Thymus (tissue), 11 donors: ENCODE results near the gene ZFHX3. TPM values are rescaled to one million over a fixed set of nuclear protein-coding genes. Genes with fewer than 3 reads are reported as not detected.

ENCODE experiments used
- DNase-seq, 9 donors: peaks; one replicate each; pipeline ENCODE4 v3.0.0-alpha.2; 2013; ENCODE audit warnings: low spot score in 9 of 9, low read depth in 6 of 9, missing footprints in 1 of 9
- H3K27ac ChIP-seq, 2 donors: one replicate each; pipeline ENCODE4 v1.5.1; 2013; ENCODE audit warnings: control low read depth in 1 of 2, low read depth in 1 of 2, low read length in 1 of 2, mild to moderate bottlenecking in 1 of 2, moderate library complexity in 1 of 2
- H3K27me3 ChIP-seq, 2 donors: one replicate each; pipeline ENCODE4 v1.5.1; 2013; ENCODE audit warnings: low read length in 1 of 2; ENCODE audit not compliant: control insufficient read depth in 2 of 2, insufficient read depth in 1 of 2
- H3K36me3 ChIP-seq, 2 donors: one replicate each; pipeline ENCODE4 v1.5.1; 2013; ENCODE audit warnings: low read length in 1 of 2, mild to moderate bottlenecking in 1 of 2, moderate library complexity in 1 of 2; ENCODE audit not compliant: control insufficient read depth in 2 of 2, insufficient read depth in 2 of 2
- H3K4me1 ChIP-seq, 2 donors: one replicate each; pipeline ENCODE4 v1.5.1; 2013; ENCODE audit warnings: low read length in 2 of 2; ENCODE audit not compliant: control insufficient read depth in 2 of 2, insufficient read depth in 2 of 2
- H3K4me3 ChIP-seq, 2 donors: one replicate each; pipeline ENCODE4 v1.5.1; 2013; ENCODE audit warnings: low read length in 2 of 2, control low read depth in 1 of 2, mild to moderate bottlenecking in 1 of 2
- H3K9me3 ChIP-seq, 2 donors: one replicate each; pipeline ENCODE4 v1.5.1; 2013; ENCODE audit warnings: low read length in 1 of 2, mild to moderate bottlenecking in 1 of 2; ENCODE audit not compliant: control insufficient read depth in 2 of 2, insufficient read depth in 1 of 2
- WGBS: extraction: QIAGEN DNeasy Blood & Tissue Kit; methylation state at CpG from one replicate; pipeline ENCODE4 v1.1.7; 2013; 5-methylcytosine and 5-hydroxymethylcytosine counted together
- polyA plus RNA-seq: library from polyadenylated mRNA; stranded (reverse); fragments of 200-250 nt; gene quantifications from one replicate; pipeline ENCODE4 v1.2.3, GENCODE V29; 2013
- total RNA-seq: library from RNA; stranded (reverse); fragments of 120-200 nt; gene quantifications from one replicate; pipeline ENCODE4 v1.2.4, GENCODE V29; 2013
- donor health status: healthy.

Gene ZFHX3
- total and polyA plus RNA-seq, 2 donors, result 0.90 to 1.9 TPM

DNA sequence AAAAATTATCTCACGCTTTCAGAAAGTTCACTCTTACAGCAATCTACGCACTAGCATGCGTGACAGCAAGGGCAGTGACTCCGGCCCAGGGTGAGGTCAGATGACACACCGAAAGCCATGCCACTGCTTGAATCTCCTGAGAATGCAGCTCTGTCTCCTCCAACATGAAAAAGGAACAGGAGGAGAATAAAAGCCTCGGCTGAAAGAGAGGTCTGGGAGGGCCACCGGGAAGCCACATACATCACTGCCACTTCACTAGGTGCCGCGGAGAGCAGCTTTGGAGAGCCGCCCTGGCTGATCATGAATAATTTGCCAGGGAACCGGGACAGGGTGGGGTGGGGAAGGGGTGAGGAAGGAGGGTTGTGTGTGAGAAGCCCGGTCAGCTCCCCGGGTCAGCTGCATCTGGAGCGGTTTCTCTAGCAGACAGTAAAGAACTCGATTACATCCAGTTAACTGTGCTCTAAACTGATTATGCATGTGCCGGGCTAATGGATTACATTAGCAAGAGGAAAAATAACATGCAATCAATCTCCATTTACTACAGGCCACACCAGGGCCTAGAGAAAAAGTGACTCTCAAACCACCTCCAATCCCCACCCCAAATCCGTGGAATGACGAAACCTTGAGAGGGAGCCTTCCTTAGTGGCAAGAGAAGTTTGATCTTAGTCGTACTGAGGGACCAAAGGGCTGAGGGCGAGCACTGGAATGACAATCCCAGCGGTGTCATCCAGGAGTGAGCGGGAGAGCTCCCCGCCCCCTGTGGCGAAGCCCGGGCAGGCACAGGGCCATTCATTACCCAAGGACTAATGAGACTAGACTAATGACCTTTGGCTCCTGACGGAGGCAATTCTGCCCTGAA is 100.3 kb downstream of the ZFHX3 start:
- Histone ChIP-seq H3K36me3 (no peaks in the 10 kb centered on the region), H3K4me1 (no peaks in the 10 kb centered on the region), H3K27ac (peak overlapping the region in 1 of 2 donors; percentile 51), H3K4me3 (no peak overlapping the region), H3K9me3 (peaks cover 0 to 4% of the 10 kb centered on the region in 2 donors), H3K27me3 (no peaks in the 10 kb centered on the region)
- DNase-seq, result no peak
- 94% methylated on average over 26 of the region's 26 CpGs for WGBS

DNA sequence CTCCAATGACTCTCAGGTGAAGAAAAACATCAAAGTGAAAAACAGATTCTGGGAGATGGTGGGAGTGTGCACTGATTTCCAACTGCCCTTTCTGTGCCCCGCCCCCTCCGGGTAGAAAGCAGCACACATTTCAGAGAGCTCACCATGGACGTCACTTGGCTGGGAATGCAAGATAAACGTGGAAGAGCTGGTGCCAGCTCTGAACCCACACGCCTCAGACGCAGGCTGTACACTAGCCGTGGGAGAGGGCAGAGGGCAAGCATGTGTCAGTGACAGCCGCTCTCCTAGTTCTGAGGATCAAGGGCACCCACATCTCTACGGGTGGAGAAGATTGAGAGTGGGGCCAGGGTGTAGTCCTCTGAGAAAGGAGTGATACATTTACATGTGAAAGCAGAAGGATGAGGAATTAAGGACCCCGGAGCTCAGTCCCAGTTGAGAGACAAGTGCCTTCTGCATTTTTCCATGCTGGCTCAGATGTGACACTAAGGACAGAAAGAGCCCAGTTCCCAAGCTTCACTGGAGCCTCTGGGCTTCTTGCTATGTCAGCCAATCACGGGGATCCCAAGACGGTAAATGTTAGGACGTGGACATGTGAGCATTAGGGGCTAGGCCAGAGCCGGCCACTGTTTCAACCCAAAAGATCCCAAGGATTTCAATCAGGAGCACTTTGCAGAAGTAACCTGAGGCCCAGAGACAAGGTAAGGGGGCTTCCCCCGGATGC is 101.3 kb downstream of the ZFHX3 start:
- Histone ChIP-seq H3K4me3 (no peak overlapping the region), H3K27ac (no peak overlapping the region), H3K9me3 (peaks cover 0 to 4% of the 10 kb centered on the region in 2 donors), H3K4me1 (no peaks in the 10 kb centered on the region), H3K27me3 (no peaks in the 10 kb centered on the region), H3K36me3 (no peaks in the 10 kb centered on the region)
- 94% methylated on average over 15 of the region's 15 CpGs for WGBS
- no peak for DNase-seq

DNA sequence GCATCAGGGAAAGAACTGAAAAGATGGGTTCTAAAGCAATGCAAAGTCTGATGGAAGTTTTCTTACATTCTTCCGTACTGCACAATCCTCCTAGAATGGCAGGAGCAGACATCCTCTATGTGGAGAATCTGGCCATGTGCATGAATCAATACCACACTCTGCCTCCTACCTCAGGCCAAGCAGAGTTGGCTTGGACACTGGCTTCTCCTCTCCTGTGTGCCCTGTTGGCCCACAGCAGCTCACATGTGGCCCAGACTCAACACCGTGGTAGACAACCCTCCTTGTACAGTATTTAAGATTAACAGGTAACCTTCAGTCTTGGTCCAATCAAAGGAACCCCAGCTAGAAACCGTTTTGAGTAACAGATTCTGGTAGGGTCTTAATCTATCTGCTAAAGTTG is 101.9 kb downstream of the ZFHX3 start:
- DNase-seq, result no peak
- no peak overlapping the region for H3K27ac ChIP-seq
- whole genome bisulfite sequencing, result 98% methylated on average over 3 of the region's 3 CpGs
- no peaks in the 10 kb centered on the region for H3K4me1 ChIP-seq
- H3K9me3 ChIP-seq, result peaks cover 0 to 4% of the 10 kb centered on the region in 2 donors
- no peaks in the 10 kb centered on the region for H3K36me3 ChIP-seq
- no peaks in the 10 kb centered on the region for H3K27me3 ChIP-seq
- H3K4me3 ChIP-seq, result no peak overlapping the region

DNA sequence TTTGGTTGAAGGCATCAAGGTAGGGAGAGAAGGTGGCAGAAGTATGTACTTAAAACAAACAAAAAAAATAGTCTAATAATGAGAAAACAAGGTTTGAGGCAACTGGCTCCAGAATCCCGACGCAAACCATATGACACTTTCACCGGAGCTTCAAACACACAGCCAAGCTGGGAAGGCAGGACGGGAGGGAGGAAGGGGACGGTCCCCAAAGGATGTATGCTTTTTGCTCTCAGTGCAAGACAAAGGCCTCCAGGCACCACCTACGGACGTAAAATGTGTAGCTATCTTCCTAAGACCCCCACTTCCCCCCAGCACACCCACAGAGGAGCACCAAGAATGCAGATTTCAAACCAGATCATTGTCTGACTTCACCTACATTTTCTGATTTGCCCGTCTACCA is 102.3 kb downstream of the ZFHX3 start:
- Histone ChIP-seq H3K4me3 (no peak overlapping the region), H3K9me3 (peaks cover 0 to 4% of the 10 kb centered on the region in 2 donors), H3K27me3 (no peaks in the 10 kb centered on the region), H3K4me1 (no peaks in the 10 kb centered on the region), H3K27ac (no peak overlapping the region), H3K36me3 (no peaks in the 10 kb centered on the region)
- DNase-seq, result no peak
- 96% methylated on average over 8 of the region's 8 CpGs for WGBS

DNA sequence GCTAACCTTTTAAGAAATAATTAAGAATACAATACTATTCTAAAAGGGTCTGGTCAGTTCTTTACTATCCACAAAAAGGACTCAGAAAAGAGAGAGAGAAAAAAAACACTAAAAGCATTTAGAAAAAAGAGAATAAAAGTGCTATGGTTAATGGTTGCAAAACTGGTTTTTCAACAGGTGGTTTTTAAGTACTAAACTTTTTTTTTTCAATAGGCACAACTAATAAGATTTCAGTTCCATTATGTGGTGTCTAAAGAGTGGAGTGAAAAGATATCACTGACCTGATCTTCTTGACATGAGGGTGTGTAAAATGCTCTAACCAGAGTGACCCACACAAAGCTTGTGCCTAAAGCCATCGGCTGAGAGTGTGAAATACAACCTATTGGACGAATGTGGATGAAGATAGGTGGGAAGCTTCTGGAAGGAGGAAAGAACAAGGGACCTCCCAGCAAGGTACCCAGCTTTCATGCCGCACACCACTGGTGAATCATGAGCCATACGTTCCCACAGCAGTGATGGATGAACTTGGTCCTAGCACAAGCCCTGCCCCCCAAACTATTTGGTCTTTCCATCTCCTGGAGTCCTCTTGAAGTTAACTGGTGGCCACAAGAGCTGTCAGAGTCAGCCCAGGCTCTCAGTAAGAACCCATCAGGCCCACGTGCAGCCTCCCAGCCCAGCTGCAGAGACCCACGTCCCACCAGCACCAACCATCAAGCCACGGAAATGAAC is 103.0 kb downstream of the ZFHX3 start:
- H3K4me1 ChIP-seq, result no peaks in the 10 kb centered on the region
- no peak for DNase-seq
- WGBS, result 80% methylated on average over 7 of the region's 7 CpGs

DNA sequence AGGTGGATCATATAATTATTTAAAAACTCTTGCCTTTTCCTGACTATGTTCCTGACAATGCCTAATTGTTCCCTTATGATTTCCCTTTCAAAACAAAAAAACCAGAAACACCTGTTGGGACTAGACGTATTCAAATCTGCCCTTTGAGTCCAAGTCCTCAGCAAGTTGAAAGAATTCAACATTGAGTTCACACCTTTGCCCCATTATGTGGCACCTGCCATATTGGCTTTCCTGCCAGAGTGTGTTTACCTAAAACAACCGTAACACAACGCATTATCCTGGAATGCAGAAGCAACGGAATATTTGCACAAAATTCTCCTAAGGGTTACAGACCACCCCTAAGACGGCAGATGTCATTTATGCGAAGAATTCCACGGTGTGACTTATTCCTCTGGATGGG is 105.9 kb downstream of the ZFHX3 start:
- no peak for DNase-seq
- Histone ChIP-seq H3K27ac (no peak overlapping the region), H3K9me3 (no peaks in the 10 kb centered on the region), H3K4me1 (peaks cover 0 to 5% of the 10 kb centered on the region in 2 donors), H3K27me3 (no peaks in the 10 kb centered on the region), H3K4me3 (no peak overlapping the region), H3K36me3 (no peaks in the 10 kb centered on the region)
- 98% methylated on average over 7 of the region's 7 CpGs for WGBS

More for the DNA sequence above, 103.0 kb downstream of the ZFHX3 start:
- Histone ChIP-seq H3K27me3 (no peaks in the 10 kb centered on the region), H3K27ac (no peak overlapping the region), H3K9me3 (peaks cover 0 to 4% of the 10 kb centered on the region in 2 donors), H3K36me3 (no peaks in the 10 kb centered on the region), H3K4me3 (no peak overlapping the region)

DNA sequence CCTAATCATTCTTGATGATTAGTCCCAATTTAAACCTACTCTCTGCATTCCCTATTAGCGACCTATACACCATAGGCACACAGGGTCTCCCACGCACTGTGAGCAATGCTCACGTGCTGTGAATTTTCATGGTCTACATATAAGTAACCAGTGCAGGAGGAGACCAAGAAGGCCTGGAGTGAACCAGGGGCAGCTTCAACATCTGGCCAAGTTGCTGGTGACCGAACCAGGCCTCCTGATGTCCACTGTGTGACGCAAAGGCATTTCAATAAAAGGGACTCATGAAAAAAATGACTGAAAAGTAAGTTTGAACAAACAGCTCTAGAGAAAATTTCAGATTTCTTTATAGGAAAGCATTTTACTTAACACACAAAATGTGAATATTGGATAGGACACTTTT is 107.0 kb downstream of the ZFHX3 start:
- 98% methylated on average over 5 of the region's 5 CpGs for whole genome bisulfite sequencing
- Histone ChIP-seq H3K4me3 (no peak overlapping the region), H3K27ac (no peak overlapping the region), H3K4me1 (peaks cover 0 to 5% of the 10 kb centered on the region in 2 donors), H3K9me3 (no peaks in the 10 kb centered on the region), H3K27me3 (no peaks in the 10 kb centered on the region), H3K36me3 (no peaks in the 10 kb centered on the region)
- DNase-seq, result no peak

DNA sequence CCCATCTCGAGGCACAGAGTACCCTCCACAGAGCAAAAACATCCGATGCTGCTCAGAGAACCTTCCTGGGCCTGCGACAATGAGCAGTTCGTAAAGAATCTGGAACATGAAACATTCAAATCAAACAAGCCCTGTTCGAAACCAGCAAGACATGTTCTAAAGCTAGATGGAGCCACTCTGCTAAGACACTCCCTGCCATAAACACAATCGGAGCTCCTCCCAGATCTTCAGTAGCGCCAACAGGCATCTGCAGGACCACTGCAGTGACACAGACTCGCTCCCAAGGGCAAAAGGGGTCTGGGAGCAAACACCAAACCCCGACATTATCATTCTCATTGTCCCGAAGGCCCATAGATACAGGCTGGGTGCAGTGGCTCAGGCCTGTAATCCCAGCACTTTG is 108.7 kb downstream of the ZFHX3 start:
- Histone ChIP-seq H3K36me3 (no peaks in the 10 kb centered on the region), H3K4me3 (no peak overlapping the region), H3K9me3 (no peaks in the 10 kb centered on the region), H3K4me1 (peaks cover 0 to 5% of the 10 kb centered on the region in 2 donors), H3K27ac (no peak overlapping the region), H3K27me3 (no peaks in the 10 kb centered on the region)
- 92% methylated on average over 10 of the region's 10 CpGs for WGBS
- DNase-seq, result no peak

DNA sequence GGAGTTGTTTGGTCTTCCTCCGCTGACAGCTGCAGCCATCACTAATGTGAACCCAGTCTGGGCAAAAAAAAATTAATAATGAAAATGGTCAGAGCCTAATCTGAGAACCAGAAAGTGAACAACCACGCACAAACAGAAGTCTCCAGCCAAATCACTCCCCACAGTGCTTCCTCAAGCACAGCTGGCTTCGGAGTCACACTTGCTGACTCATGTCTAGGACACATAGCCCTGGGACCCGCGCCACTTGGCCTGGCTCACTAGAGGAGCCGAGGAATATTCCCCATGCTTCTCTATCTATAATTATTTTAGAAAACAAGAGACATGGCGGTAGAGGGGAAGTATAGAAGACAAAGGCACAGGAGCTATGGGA is 109.1 kb downstream of the ZFHX3 start:
- H3K36me3 ChIP-seq, result no peaks in the 10 kb centered on the region
- H3K9me3 ChIP-seq, result no peaks in the 10 kb centered on the region
- no peaks in the 10 kb centered on the region for H3K27me3 ChIP-seq
- H3K27ac ChIP-seq, result no peak overlapping the region
- no peak for DNase-seq
- no peak overlapping the region for H3K4me3 ChIP-seq
- H3K4me1 ChIP-seq, result peaks cover 0 to 5% of the 10 kb centered on the region in 2 donors
- WGBS, result 46% methylated on average over 7 of the region's 7 CpGs
